ENCODE measurements around the gene DAD1.
"Not testable (repeated sequence)": the region's sequence is repeated elsewhere in the genome, so short reads cannot be mapped to it uniquely, and the experiment has no call there.

DAD1 gene

DNA sequence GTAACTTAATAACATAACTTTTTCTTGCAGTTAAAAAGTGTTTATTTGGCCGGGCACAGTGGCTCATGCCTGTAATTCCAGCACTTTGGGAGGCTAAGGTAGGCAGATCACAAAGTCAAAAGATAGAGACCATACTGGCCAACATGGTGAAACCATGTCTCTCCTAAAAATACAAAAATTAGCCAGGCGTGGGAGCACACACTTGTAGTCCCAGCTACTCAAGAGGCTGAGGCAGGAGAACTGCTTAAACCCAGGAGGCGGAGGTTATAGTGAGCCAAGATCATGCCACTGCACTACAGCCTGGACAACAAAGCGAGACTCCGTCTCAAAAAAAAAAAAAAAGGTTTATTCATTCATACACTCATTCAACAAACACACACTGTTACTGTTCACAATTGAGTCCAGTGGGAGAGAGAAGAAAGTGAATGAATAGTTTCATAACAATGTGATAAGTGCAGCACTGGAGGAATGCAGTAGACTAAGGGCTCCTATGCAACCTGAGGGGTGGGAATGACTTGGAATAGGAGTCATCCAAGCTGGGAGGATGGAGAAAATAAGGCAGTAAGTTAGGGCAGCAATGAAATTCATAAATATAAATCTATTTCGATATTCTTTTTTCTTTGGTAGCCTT is 19.8 kb downstream of the DAD1 start:
- DNase-seq (ENCODE audit: low read depth, low spot score): no peak

DNA sequence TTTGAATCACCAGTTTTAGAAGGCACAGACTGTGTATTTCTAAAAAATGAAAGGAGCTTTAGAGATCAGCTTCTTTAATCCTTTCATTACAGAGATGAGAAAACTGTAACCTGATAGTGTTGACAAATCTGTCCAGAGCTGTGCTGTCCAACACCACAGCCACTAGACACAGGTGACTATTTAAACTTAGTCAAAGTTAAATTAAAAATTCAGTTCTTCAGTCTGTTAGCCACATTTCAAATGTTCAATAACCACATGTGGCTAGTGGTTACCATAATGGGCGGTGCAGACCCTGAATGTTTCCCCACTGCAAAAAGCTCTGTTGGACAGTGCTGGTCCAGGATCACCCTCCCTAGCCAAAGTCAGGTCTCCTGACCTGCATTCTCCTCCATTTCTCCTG is 21.6 kb downstream of the DAD1 start:
- DNase-seq (ENCODE audit: low read depth, low spot score): no peak

DNA sequence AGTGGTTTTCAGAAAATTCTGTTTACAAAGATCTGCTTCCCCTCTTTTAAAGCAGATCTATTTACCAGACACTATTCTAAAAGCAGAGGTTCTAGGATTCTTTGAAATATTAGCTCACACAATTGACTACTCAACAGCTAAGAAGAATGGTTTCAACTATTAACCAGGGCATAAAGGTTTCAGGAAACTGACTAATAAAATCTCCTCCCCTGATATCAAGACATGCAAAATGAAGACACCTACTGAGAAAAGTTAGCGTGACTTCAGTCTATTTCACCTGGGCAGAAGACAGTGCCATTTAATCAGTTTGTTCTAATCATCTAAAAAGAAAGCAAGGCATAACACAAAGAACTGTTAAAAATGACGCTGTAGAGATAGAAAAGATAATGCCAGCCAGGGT is 22.2 kb downstream of the DAD1 start:
- DNase-seq (ENCODE audit: low read depth, low spot score): no peak

DNA sequence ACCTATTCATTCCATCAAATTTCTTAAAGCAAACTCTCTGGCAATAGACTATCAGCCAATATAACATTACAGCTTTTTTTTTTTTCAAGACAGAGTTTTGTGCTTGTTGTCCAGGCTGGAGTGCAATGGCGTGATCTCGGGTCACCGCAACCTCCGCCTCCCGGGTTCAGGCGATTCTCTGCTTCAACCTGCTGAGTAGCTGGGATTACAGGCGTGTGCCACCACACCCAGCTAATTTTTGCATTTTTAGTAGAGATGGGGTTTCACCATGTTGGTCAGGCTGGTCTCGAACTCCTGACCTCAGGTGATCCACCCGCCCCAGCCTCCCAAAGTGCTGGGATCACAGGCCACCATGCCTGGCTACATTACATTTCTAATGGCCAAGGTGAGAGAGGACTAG is 22.8 kb downstream of the DAD1 start:
- not testable (repeated sequence) for DNase-seq (ENCODE audit: low read depth, low spot score)

DNA sequence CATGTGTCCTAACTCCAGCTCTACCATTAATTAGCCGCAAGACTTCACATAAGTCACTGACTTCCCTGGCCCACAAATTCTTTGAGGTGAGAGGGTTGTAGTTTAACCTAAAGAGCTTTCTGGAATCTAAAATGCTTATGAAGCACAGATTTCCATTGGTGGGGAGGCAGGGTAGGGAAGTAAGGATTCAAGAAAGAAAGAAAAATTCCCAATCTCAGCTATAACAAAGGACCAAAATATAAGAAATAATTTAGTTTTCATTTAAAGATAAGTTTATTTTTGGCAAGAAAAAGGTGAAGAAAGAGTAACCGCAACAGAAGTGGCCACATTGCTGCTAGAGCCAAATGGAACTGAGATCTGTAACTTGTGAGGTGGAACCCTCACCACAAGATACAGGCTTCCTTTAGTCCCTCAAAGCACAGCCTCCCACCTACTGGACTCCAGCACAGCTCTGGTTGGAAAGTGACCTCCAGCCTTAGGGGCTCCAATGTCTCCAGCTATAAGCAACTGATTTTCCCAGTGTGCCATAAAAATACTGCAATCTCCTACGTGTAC is 23.6 kb downstream of the DAD1 start:
- DNase-seq (ENCODE audit: low read depth, low spot score): no peak

DNA sequence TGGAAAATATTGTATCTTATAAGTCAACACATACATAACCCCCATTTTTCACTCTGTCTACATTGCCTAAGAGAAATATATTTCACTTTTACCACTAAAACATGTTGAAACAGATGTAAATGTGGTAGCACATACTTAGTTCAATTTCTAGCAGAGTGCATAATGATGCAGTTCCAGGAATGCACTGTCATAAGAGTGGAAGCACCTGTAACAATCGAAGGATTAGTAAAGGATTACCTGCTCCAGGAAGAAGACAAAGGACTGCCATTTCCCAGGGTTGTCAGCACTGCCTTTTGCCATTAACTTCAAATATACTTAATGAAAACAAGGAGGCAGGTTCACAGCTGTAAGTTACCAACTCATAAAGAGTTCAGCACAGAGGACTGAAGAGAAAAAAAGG is 24.6 kb downstream of the DAD1 start:
- no peak for DNase-seq (ENCODE audit: low read depth, low spot score)

DNA sequence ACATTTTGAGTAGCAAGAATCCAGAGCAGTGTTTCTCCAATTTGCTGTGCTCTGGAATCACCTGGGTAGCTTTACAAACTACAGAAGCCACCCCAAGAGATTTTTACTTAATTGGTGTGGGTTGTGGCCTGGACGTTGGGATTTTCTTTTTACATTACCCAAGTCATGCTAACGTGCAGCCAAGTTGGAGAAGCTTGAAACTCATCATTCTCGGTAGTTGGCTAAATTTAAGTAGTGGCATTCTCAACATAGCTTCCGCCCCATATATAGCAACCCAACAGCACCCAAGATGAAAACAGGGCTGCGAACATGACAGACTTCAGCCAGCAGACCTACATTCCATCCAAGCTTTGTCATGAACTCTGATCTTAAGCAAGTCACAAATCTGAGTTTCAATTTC is 25.0 kb downstream of the DAD1 start:
- no peak for DNase-seq (ENCODE audit: low read depth, low spot score)

DNA sequence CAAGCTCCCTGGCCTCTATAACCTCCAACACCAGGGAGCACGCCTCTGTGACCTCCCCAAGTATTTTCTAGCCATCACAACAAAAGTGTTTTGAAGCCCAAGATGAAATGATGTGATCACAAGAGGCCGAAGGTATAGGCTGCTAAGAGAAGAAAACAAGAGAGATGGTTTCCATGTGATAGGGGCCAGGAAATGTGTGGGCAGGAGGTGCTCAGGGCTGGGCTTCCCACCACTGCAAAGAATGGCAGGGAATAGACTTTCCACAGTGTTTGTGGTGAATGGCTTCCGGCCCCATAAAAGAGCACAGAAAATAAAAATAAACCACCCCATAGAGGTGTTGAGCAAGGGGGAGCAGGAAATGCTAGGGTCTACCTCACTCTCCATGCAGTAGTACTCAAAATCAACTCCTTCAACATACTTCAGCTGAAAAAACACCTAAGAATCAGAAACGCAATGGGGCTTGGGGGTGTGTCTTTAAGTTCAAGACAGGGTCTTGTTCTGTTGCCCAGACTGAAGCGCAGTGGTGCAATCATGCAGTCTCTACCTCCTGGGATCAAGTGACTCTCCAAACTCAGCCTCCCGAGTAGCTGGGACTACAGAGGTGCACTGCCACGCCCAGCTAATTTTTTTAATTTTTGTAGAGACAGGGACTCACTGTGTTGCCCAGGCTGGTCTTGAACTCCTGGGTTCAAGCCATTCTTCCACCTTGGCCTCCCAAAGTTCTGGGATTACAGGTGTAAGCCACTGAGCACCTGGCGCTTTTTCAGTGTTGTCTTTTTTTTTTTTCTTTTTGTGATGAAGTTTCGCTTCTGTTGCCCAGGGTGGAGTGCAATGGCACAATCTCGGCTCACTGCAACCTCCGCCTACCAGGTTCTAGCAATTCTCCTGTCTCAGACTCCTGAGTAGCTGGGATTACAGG is 27.1 kb downstream of the DAD1 start:
- no peak for DNase-seq (ENCODE audit: low read depth, low spot score)

GRCh38 chr14:22561366-22561660 is 27.7 kb downstream of the DAD1 start:
- DNase-seq (ENCODE audit: low read depth, low spot score): no peak

- no peak for DNase-seq (ENCODE audit: low read depth, low spot score)
Measured at GRCh38 chr14:22560662-22561365, 28.2 kb downstream of the DAD1 start.

GRCh38 chr14:22559041-22559440 is 30.0 kb downstream of the DAD1 start:
- DNase-seq (ENCODE audit: low read depth, low spot score): no peak

- peak; percentile 72 for DNase-seq (ENCODE audit: low read depth, low spot score)
Measured at GRCh38 chr14:22558221-22558913, 30.7 kb downstream of the DAD1 start.

GRCh38 chr14:22557846-22558220 is 31.2 kb downstream of the DAD1 start:
- no peak for DNase-seq (ENCODE audit: low read depth, low spot score)

DNA sequence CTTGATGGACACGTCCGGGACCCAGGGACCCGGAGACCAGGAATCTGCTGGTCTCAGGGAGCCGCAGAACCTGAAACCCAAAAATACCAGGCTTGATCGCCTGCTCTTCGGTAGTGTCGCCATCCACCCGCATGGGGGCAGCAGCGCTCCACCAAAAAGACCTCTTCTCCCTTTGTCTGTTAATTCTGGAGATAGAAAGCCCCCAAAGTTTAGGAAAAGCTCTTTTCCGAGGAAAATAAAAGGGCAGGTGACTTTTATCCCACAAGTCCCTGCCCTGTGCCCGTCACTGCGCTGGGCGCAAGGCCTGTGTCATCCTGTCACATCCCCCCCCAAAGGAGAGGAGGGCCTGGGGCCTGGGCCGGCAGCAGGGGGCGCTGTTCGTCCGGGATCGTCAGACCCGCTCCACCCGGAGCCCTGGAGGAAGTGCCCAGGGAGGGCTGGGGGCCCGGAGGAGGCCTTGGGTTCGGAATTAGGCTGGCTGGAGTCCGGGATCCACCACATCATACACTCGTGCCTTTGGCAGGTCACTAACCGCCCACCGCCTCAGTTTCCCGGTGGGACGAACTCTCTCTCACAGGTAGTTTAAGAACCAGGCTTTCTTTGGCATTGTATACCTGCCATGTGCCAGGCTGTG is 31.9 kb downstream of the DAD1 start:
- peak; percentile 91 for DNase-seq (ENCODE audit: low read depth, low spot score)

DNA sequence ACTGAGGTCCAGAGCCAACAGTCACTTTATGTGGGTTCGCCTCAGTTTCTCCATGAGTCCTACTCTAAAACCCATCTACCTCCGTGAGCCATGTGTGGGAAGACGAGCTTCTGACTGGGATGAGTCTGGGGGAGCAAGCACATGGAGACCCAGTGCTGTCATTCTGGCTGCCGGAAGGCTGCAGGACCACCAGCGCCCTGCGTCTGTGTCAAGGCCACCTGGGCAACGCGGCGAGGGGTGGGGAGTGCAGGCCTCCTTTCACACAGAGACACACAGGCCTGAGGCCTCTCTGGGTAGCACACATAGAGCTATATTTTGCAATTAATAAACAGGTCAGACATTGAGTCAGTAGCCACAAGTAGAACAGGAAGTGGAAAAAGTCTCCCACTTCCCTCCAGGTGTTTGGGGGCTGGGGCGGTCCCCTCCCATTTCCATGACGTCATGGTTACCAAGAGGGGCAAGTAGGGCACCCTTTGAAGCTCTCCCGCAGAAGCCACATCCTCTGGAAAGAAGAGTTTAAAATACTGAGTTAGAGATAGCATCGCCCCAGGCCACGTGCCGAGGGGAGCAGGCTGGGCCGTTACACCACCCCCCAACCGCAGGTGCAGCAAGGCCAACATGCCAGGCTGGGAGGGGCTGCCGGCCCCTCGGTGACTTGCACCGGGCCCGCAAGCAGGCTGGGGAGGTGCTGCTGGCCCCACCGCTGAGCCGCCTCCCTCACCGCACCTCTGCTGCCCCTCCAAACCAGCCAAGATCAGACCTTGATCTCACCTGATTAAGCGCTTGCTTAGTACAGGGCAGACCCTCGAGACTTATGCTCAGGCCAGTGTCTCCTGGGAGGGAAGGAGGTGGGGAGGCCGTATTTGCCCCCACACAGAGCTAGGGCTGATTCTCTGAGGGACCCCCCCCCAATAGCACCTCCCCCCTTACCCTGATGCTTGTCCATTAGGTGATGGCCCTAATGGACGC is 32.7 kb downstream of the DAD1 start:
- no peak for DNase-seq (ENCODE audit: low read depth, low spot score)

GRCh38 chr14:22555384-22556011 is 33.5 kb downstream of the DAD1 start:
- DNase-seq (ENCODE audit: low read depth, low spot score): no peak

DNA sequence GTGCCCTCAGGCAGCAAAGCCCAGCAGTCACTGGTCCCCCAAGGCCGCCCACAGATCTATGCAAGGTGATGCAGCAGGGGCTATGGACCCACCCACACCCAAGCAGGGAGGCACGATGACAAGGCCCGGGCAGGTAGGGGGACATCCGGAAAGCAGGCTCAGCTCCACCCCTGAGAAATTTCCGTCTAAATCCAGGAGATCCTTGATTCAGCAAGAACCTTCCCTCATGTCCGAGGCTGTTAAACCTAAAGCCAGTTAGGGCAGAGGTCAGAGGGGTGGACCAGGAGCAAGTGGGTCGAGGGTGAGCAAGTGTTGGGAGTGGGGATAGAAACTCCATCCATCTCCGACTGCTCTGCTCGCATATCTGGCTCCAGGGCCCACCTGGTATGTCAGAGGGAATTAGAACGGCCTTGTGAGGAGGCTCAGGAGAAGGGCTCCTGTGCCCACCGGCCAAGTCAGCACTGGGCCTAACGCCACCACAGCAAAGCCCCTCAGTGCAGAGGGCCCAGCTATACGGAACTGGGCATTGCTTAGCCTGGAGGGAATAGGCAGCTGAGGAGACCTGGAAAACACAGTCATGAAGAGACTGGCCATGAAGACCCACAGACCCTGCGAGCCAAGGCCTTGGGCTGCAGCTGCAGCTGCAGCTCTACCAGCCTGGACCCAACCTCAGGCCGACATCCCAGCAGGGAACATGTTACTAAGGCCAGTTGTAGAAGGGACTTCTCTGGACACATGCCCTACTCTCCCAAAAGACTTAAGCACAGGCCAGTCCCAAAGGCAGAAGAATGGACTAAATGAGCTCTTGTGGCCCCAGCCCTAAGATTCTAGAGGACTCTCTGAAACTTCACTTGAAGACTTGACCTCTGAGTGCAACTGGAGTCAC is 34.3 kb downstream of the DAD1 start:
- no peak for DNase-seq (ENCODE audit: low read depth, low spot score)

- not testable (repeated sequence) for DNase-seq (ENCODE audit: low read depth, low spot score)
Measured at GRCh38 chr14:22553861-22554497, 35.0 kb downstream of the DAD1 start.

Data from ELF-1 (cell line).